Activated B cell treated with CpG ODN at 0.5 μM for 24 hours (primary cell): ENCODE measurements around the gene ZSWIM3. TPM values are rescaled to one million over a fixed set of nuclear protein-coding genes. Genes with fewer than 3 reads are reported as not detected.
"Not testable (repeated sequence)": the region's sequence is repeated elsewhere in the genome, so short reads cannot be mapped to it uniquely, and the experiment has no call there.

Experiments used
- ATAC-seq: fragments of 200-7000 bp; cut with Tn5 transposase; one replicate; pipeline ENCODE4 v1.10.0; 2021; ENCODE audit warnings: low read depth, mild to moderate bottlenecking, moderate library complexity
- CTCF ChIA-PET: fragments of 350-600 bp; sonication (Branson Sonifier 250); formaldehyde crosslinking; loops from one replicate; lab custom pipeline; 2021; ENCODE audit warnings: antibody characterized with exemption; lab: Charles Lee
- POLR2A ChIA-PET: fragments of 350-600 bp; sonication (Branson Sonifier 250); formaldehyde crosslinking; loops from one replicate; lab custom pipeline; 2021; ENCODE audit warnings: antibody characterized with exemption; lab: Charles Lee
- DNase-seq: peaks from one replicate; pipeline ENCODE4 v3.0.0; 2022
- H3K27ac Mint-ChIP-seq: one replicate; pipeline ENCODE4 v1.8.0; 2020; ENCODE audit warnings: mixed read lengths
- H3K27me3 Mint-ChIP-seq: one replicate; pipeline ENCODE4 v1.8.0; 2021; ENCODE audit warnings: mixed read lengths
- H3K36me3 Mint-ChIP-seq: one replicate; pipeline ENCODE4 v1.8.0; 2021; ENCODE audit warnings: low read depth, mixed read lengths
- H3K4me1 Mint-ChIP-seq: one replicate; pipeline ENCODE4 v1.8.0; 2021; ENCODE audit warnings: mixed read lengths
- H3K4me3 Mint-ChIP-seq: one replicate; pipeline ENCODE4 v1.8.0; 2020; ENCODE audit warnings: mild to moderate bottlenecking, mixed read lengths
- H3K9me3 Mint-ChIP-seq: one replicate; pipeline ENCODE4 v1.8.0; 2020; ENCODE audit warnings: mixed read lengths
- intact Hi-C: fragments of 100-400 bp; cut with micrococcal nuclease; formaldehyde crosslinking; loops from one replicate; pipeline ENCODE4 v1.15.1; 2024
- total RNA-seq: library from RNA; stranded (reverse); gene quantifications from 2 replicates; pipeline ENCODE4 v1.2.3, GENCODE V29; 2022
- TF ChIP-seq, protein P1 (sequence below): fragments of 200-600 bp; IDR thresholded peaks from one replicate; pipeline ENCODE4 v1.8.0; 2022; ENCODE audit warnings: antibody characterized with exemption, mild to moderate bottlenecking

The ZSWIM3 gene
- total RNA-seq, 1 donor from 2014 or later: 6.4 TPM

GRCh38 chr20:45826381-45827019 is 30.9 kb upstream of the ZSWIM3 start:
- no peaks in the 10 kb centered on the region for H3K36me3 Mint-ChIP-seq
- H3K4me1 Mint-ChIP-seq: peaks cover 26% of the 10 kb centered on the region
- H3K4me3 Mint-ChIP-seq: no peak overlapping the region
- ChIA-PET POLR2A (interaction anchor here (0.6 kb wide), 1 partner anchor 25 kb away, joined by 3 read pairs; no protein-coding TSS in a partner anchor), CTCF (no interaction called here)
- ATAC-seq: no peak
- TF ChIP-seq, protein P1, sequence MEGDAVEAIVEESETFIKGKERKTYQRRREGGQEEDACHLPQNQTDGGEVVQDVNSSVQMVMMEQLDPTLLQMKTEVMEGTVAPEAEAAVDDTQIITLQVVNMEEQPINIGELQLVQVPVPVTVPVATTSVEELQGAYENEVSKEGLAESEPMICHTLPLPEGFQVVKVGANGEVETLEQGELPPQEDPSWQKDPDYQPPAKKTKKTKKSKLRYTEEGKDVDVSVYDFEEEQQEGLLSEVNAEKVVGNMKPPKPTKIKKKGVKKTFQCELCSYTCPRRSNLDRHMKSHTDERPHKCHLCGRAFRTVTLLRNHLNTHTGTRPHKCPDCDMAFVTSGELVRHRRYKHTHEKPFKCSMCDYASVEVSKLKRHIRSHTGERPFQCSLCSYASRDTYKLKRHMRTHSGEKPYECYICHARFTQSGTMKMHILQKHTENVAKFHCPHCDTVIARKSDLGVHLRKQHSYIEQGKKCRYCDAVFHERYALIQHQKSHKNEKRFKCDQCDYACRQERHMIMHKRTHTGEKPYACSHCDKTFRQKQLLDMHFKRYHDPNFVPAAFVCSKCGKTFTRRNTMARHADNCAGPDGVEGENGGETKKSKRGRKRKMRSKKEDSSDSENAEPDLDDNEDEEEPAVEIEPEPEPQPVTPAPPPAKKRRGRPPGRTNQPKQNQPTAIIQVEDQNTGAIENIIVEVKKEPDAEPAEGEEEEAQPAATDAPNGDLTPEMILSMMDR: no peak
- H3K27me3 Mint-ChIP-seq: peaks cover 15% of the 10 kb centered on the region
- intact Hi-C loops: no loop called here
- H3K27ac Mint-ChIP-seq: no peak overlapping the region
- DNase-seq: no peak
- no peaks in the 10 kb centered on the region for H3K9me3 Mint-ChIP-seq

GRCh38 chr20:45827030-45827652 is 30.3 kb upstream of the ZSWIM3 start, which contains the start of gene TNNC2:
TNNC2 (minus strand) TSS chr20:45827312; CDS start chr20:45827248, 64 bp downstream.
- H3K4me3 Mint-ChIP-seq: no peak within 1 kb of the TSS
- POLR2A ChIA-PET: no interaction called here
- H3K27me3 Mint-ChIP-seq: peaks cover 12% of the 10 kb centered on the region
- no peak within 1 kb of the TSS for H3K27ac Mint-ChIP-seq
- ATAC-seq: no peak
- intact Hi-C loops: no loop called here
- TF ChIP-seq, protein P1: no peak
- H3K4me1 Mint-ChIP-seq: peaks cover 23% of the 10 kb centered on the region
- DNase-seq: no peak
- CTCF ChIA-PET: no interaction called here
- H3K9me3 Mint-ChIP-seq: no peaks in the 10 kb centered on the region
- H3K36me3 Mint-ChIP-seq: no peaks in the 10 kb centered on the region

- no peak overlapping the region for H3K4me3 Mint-ChIP-seq
- CTCF ChIA-PET: no interaction called here
- no peaks in the 10 kb centered on the region for H3K9me3 Mint-ChIP-seq
- peaks cover 9% of the 10 kb centered on the region for H3K27me3 Mint-ChIP-seq
- no peak overlapping the region for H3K27ac Mint-ChIP-seq
- intact Hi-C loops: no loop called here
- DNase-seq (no peak), ATAC-seq (no peak)
- no peaks in the 10 kb centered on the region for H3K36me3 Mint-ChIP-seq
- TF ChIP-seq, protein P1: no peak
- POLR2A ChIA-PET: interaction anchor here (1.1 kb wide), 1 partner anchor 29 kb away, joined by 3 read pairs; no protein-coding TSS in a partner anchor
- H3K4me1 Mint-ChIP-seq: peaks cover 19% of the 10 kb centered on the region
Observed at GRCh38 chr20:45827712-45828111, 29.7 kb upstream of the ZSWIM3 start.

GRCh38 chr20:45828589-45828988 is 28.8 kb upstream of the ZSWIM3 start:
- intact Hi-C loops: no loop called here
- H3K27me3 Mint-ChIP-seq: peaks cover 6% of the 10 kb centered on the region
- DNase-seq (no peak), ATAC-seq (no peak)
- no peaks in the 10 kb centered on the region for H3K9me3 Mint-ChIP-seq
- ChIA-PET POLR2A (interaction anchor here (1.1 kb wide), 1 partner anchor 28 kb away, joined by 3 read pairs; no protein-coding TSS in a partner anchor), CTCF (no interaction called here)
- no peak overlapping the region for H3K27ac Mint-ChIP-seq
- peaks cover 18% of the 10 kb centered on the region for H3K4me1 Mint-ChIP-seq
- TF ChIP-seq, protein P1: no peak
- no peak overlapping the region for H3K4me3 Mint-ChIP-seq
- no peaks in the 10 kb centered on the region for H3K36me3 Mint-ChIP-seq

DNA sequence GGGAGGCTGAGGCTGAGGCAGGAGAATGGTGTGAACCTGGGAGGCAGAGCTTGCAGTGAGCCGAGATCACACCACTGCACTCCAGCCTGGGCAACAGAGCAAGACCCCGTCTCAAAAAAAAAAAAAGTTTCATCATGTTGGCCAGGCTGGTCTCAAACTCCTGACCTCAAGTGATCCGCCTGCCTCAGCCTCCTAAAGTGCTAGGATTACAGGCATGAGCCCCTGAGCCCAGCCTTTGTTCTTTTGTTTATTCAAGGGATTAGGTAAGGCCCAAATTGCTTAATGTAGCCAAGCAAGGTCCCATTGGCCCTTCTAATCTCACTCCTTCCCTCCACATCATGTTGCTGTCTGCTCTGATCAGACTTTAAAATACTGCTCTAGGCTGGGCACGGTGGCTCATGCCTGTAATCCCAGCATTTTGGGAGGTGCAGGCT is 27.7 kb upstream of the ZSWIM3 start:
- H3K27me3 Mint-ChIP-seq, ATAC-seq, DNase-seq, H3K4me3 Mint-ChIP-seq, H3K9me3 Mint-ChIP-seq, CTCF ChIA-PET, H3K36me3 Mint-ChIP-seq, H3K27ac Mint-ChIP-seq: not testable (repeated sequence)
- H3K4me1 Mint-ChIP-seq: peaks cover 12% of the 10 kb centered on the region
- intact Hi-C loops: loop anchor here (5.0 kb wide), 1 partner anchor 63 kb away; the partner anchor contains the start of genes CTSA and NEURL2
- POLR2A ChIA-PET: interaction anchor here (0.7 kb wide), 1 partner anchor 141 kb away, joined by 4 read pairs; no protein-coding TSS in a partner anchor
